GM12891 (cell line): ENCODE data around the gene ADH1C.

Source experiments
- PAX5 ChIP-seq: IDR thresholded peaks from 2 replicates; pipeline ENCODE4 v1.6.1; 2011; ENCODE audit warnings: low read length, moderate library complexity, mild to moderate bottlenecking; ENCODE audit not compliant: insufficient read depth, severe bottlenecking
- POLR2A ChIP-seq: IDR thresholded peaks from 2 replicates; pipeline ENCODE4 v1.6.1; 2011; ENCODE audit warnings: low read depth, low read length, control low read depth
- POU2F2 ChIP-seq: IDR thresholded peaks from 2 replicates; pipeline ENCODE4 v1.6.1; 2011; ENCODE audit warnings: low read depth, mild to moderate bottlenecking, control low read depth, low read length, moderate library complexity

DNA sequence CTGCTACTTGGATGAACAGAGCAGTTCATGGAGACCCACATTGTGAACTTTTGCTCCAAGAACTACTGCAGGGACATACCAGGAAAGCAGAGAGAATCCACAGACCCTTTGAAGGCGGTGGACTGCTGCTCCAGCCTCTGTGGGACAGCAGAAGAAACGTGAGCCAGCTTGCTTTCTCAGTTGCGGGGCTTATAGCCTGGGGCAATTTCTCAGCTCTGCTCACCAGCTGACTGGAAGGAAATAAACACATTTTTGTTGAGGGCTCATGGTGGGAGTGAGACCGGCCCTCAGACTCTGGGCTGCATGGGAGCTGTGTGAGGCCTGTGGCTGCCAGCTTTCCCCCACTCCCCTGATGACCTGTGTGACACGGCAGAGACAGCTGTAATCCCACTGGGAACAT lies 59.2 kb downstream of the ADH1C start:
- TF ChIP-seq PAX5 (no peak), POLR2A (no peak), POU2F2 (no peak)
